Measurements from ENCODE around the gene OCRL.

Gene OCRL

GRCh38 chrX:129637217-129638109 is 97.4 kb downstream of the OCRL start:
- no peak for FAIRE-seq

GRCh38 chrX:129638917-129639316 is 98.9 kb downstream of the OCRL start:
- no peak for FAIRE-seq

- no peak for FAIRE-seq
These were observed 100.7 kb downstream of the OCRL start for GRCh38 chrX:129640737-129641136.

- no peak for FAIRE-seq
These were observed 101.4 kb downstream of the OCRL start for GRCh38 chrX:129641469-129641868.

- FAIRE-seq, result no peak
These were observed 101.9 kb downstream of the OCRL start for GRCh38 chrX:129641941-129642340.
